ENCODE data around the gene THAP7.

Gene THAP7

DNA sequence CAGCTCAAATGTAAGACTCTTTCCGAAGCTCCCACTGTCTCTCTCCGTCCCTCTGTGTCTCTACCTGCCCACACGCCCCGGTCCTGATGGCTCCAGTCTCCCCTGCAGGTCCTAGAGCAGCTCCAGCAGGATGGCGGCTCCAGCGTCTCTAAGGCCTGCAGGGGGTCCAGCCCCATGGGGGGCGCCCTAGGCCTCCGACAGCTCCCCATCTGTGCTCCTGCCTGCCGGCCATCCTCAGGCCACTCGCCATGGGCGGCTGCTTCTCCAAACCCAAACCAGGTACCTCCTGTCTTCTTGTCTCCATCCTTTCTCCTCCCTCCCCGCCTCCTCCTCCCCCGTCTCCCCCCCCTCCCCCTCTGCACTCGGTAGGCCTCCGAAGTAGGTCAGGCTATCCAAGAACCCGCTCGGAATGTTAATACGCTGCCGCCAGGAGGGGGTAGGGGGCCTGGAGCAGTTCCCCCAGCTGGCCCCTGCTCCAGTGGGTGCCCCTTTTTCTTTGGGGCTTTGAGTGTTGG lies 34.2 kb downstream of the THAP7 start:
- no peak for TF ChIP-seq CTCF (conservative IDR thresholded peaks at IDR 0.05; ENCODE audit: control insufficient read depth, insufficient read depth, low read depth, low read length)
- no peak overlapping the region for H3K4me3 ChIP-seq (ENCODE audit: control insufficient read depth, low read depth, low read length)

DNA sequence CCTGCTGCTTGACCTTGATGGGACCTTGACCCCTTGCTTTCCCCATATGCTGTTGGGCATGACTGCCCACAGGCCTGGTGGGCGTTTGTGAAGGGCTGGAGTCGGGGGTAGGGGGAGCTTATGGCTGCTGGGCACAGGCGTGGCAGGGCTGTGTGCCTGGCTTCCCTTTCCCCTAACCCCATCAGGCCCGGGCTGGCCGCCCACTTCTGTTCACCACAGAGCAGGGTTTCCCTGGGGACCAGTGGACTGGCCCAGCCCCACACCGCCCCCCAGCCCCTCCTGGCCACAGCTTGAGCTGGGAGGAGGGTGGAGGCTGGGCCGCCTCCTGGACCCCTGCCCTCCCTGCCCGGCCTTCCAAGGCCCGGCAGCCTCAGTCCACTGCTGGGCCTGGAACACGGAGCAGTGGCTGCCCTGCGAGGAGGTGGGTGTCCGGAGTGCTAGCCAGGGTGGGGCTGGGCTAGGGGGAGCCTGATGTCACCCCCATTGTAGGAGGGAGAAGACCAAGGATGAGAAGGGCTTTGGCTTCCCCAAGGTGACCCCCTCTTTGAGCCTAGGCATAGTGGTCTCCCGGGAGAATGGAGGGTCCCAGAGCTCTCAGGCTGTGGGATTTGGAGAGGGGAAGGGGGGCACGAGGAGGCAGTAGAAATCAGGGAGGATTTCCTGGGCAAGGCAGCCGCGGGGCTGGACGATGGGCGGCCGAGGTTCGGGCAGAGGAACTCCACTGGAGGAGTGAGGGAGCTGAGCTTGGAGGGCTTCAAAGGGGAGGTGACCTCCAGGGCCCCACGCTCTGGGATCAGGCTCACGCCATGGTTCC lies 34.8 kb downstream of the THAP7 start, which contains the start of gene AIFM3:
TSS of gene AIFM3 (plus strand) at position 373 of the 814 bp plus-strand sequence. CDS start 690 bp downstream, outside the sequence.
- no peak within 1 kb of the TSS for H3K4me3 ChIP-seq (ENCODE audit: control insufficient read depth, low read depth, low read length)
- TF ChIP-seq CTCF (conservative IDR thresholded peaks at IDR 0.05; ENCODE audit: control insufficient read depth, insufficient read depth, low read depth, low read length): no peak

More for the DNA sequence above, 34.2 kb downstream of the THAP7 start:
- no peak for DNase-seq (ENCODE audit: low read depth)

GRCh38 chr22:20965888-20966855 lies 35.7 kb downstream of the THAP7 start:
- no peak for TF ChIP-seq CTCF (conservative IDR thresholded peaks at IDR 0.05; ENCODE audit: control insufficient read depth, insufficient read depth, low read depth, low read length)
- no peak overlapping the region for H3K4me3 ChIP-seq (ENCODE audit: control insufficient read depth, low read depth, low read length)

More for the DNA sequence above, 34.8 kb downstream of the THAP7 start, which contains the start of gene AIFM3:
- DNase-seq (ENCODE audit: low read depth): no peak

GRCh38 chr22:20965104-20965887 lies 36.6 kb downstream of the THAP7 start:
- DNase-seq (ENCODE audit: low read depth): no peak

More at GRCh38 chr22:20965888-20966855, 35.7 kb downstream of the THAP7 start:
- no peak for DNase-seq (ENCODE audit: low read depth)

DNA sequence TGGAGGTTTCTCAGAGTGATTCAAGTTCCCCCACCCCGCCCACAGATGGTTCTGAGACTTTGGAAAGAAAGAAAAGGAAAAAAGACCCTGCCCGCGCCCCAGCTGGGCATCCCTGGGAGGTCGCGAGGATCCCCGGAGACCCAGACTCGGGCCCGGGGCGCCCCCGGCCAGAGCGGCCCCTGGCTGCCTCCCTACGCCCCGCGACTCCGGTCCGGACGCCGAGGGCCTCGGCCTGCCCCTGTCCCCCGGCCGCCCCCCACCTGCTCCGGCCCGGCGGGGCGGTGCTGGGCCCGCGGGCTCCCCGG lies 37.2 kb downstream of the THAP7 start:
- DNase-seq (ENCODE audit: low read depth): no peak
- peak overlapping the region; percentile 4 for H3K4me3 ChIP-seq (ENCODE audit: control insufficient read depth, low read depth, low read length)
- no peak for TF ChIP-seq CTCF (conservative IDR thresholded peaks at IDR 0.05; ENCODE audit: control insufficient read depth, insufficient read depth, low read depth, low read length)

More at GRCh38 chr22:20965104-20965887, 36.6 kb downstream of the THAP7 start:
- H3K4me3 ChIP-seq (ENCODE audit: control insufficient read depth, low read depth, low read length): no peak overlapping the region
- no peak for TF ChIP-seq CTCF (conservative IDR thresholded peaks at IDR 0.05; ENCODE audit: control insufficient read depth, insufficient read depth, low read depth, low read length)

All from fibroblast of mammary gland (primary cell).